Measurements from ENCODE around the gene CFAP99.

Gene CFAP99

GRCh38 chr4:2503809-2504208 lies 85.1 kb downstream of the CFAP99 start:
- DNase-seq (ENCODE audit: low read depth in 2 of 2), result no peak

- DNase-seq (ENCODE audit: low read depth in 2 of 2), result no peak
Measured at GRCh38 chr4:2507259-2507658, 88.5 kb downstream of the CFAP99 start.

- no peak for DNase-seq (ENCODE audit: low read depth in 2 of 2)
Measured at GRCh38 chr4:2507855-2508254, 89.1 kb downstream of the CFAP99 start.

DNA sequence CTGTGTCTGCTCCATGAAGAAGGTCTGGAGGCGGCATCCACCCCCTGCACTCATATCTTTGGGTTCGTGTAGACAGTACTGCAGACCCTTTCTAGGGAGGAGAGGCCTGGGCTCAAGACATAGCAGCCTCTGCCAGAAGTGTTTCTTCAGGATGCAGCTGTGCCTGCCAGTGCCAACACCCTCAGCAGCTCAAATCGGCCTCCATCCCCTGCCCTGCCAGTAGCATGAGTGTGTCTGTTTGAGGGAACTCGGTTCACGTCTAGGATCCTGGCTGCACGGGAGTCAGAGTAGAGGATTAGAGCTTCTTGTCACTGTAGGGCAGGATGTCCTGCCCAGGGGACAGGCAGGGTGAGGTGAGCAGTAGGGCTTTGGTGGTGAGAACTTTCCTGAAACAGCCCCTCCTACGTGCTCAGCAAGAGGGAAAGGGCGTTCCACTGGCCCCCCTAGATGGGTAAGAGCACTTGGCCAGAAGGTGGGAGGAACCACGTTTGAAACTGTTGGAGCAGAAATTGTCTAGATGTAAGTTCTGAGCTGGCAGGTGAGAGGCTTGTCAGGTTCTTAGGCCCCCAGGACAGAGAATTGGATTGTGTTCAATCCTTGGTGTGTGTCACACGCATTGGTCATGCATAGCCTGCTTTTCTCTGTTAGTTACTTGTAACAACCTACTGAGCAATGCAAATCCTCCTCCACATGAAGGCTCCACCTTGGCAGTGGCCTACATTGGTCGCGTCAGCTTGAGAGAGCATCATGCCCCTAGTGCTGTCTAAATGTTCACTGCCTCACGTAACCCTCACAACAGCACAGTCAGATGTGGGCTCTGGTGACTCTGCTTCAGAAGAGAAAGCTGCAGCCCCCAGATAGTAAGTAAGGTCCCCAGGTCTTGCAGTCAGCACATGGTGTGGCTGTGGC lies 91.8 kb downstream of the CFAP99 start:
- no peak for DNase-seq (ENCODE audit: low read depth in 2 of 2)

DNA sequence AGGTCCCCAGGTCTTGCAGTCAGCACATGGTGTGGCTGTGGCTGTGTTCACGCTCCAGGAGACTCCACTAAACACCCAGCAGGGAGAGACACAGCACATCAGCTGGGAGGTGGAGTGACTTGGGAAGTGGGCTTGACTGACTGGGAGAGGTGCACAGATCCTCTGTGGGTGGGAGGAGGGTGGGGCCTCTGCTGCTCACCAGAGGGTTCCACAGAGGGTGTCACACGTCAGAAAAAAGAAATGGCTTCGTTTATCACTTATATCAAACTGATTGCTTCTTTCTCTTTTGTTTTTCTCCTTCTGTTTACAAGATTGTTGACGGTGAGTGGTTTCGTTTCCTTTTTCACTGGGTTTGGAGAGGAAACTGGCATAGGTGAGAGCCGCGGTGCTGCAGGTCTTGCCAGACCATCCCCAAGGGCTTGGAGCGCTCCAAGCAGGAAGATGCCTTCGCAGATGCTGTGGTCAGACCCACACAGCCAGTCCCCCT lies 92.9 kb downstream of the CFAP99 start:
- DNase-seq (ENCODE audit: low read depth in 2 of 2), result no peak

All from stimulated activated CD4-positive, alpha-beta T cell treated with anti-CD3 and anti-CD28 coated beads, Interleukin-1b, Interleukin-23, amount 100 ng/mL, for 1 hour (primary cell).